H9 (cell line): ENCODE results near the gene FMN1. TPM values are rescaled to one million over a fixed set of nuclear protein-coding genes. Genes with fewer than 3 reads are reported as not detected.

ENCODE experiments used
- DNase-seq: peaks from one replicate; pipeline ENCODE4 v3.0.0-alpha.2; 2017
- H2AFZ ChIP-seq: one replicate; pipeline ENCODE4 v1.6.1; 2013; ENCODE audit warnings: mild to moderate bottlenecking, low read length, control low read depth, moderate library complexity
- H2AK5ac ChIP-seq: 2 replicates; pipeline ENCODE4 v1.6.1; 2013; ENCODE audit warnings: low read length, control low read depth, mixed read lengths; ENCODE audit not compliant: insufficient read length
- H2BK120ac ChIP-seq: one replicate; pipeline ENCODE4 v1.6.1; 2013; ENCODE audit warnings: low read depth, mild to moderate bottlenecking, low read length, control low read depth, inconsistent platforms; ENCODE audit not compliant: poor library complexity, severe bottlenecking
- H2BK12ac ChIP-seq: 2 replicates; pipeline ENCODE4 v1.6.1; 2013; ENCODE audit warnings: low read length, control low read depth, mixed read lengths, low read depth; ENCODE audit not compliant: insufficient read length
- H2BK15ac ChIP-seq: 2 replicates; pipeline ENCODE4 v1.6.1; 2013; ENCODE audit warnings: low read depth, low read length, control low read depth
- H2BK20ac ChIP-seq: one replicate; pipeline ENCODE4 v1.6.1; 2013; ENCODE audit warnings: low read depth, mild to moderate bottlenecking, low read length, control low read depth, inconsistent platforms; ENCODE audit not compliant: poor library complexity, severe bottlenecking
- H2BK5ac ChIP-seq: 2 replicates; pipeline ENCODE4 v1.6.1; 2013; ENCODE audit warnings: low read length, control low read depth, mixed read lengths; ENCODE audit not compliant: insufficient read length
- H3K14ac ChIP-seq: 2 replicates; pipeline ENCODE4 v1.6.1; 2013; ENCODE audit warnings: low read length, control low read depth; ENCODE audit not compliant: insufficient read depth
- H3K18ac ChIP-seq: 2 replicates; pipeline ENCODE4 v1.6.1; 2013; ENCODE audit warnings: low read depth, mild to moderate bottlenecking, mixed read lengths, low read length, control low read depth; ENCODE audit not compliant: insufficient read length
- H3K23ac ChIP-seq: 2 replicates; pipeline ENCODE4 v1.6.1; 2013; ENCODE audit warnings: low read length, control low read depth, mixed read lengths, low read depth; ENCODE audit not compliant: insufficient read length
- H3K23me2 ChIP-seq: 2 replicates; pipeline ENCODE4 v1.6.1; 2013; ENCODE audit warnings: low read depth, mild to moderate bottlenecking, mixed read lengths, low read length, control low read depth; ENCODE audit not compliant: insufficient read length, poor library complexity, severe bottlenecking
- H3K27ac ChIP-seq: 2 replicates; pipeline ENCODE4 v1.5.1; 2013; ENCODE audit warnings: low read length, control low read depth, mixed read lengths, low read depth; ENCODE audit not compliant: insufficient read length
- H3K27me3 ChIP-seq: 2 replicates; pipeline ENCODE4 v1.6.1; 2013; ENCODE audit warnings: low read length, control low read depth, inconsistent platforms; ENCODE audit not compliant: insufficient read depth
- H3K4ac ChIP-seq: 2 replicates; pipeline ENCODE4 v1.6.1; 2013; ENCODE audit warnings: low read depth, mild to moderate bottlenecking, control low read depth, inconsistent platforms, low read length, moderate library complexity
- H3K4me1 ChIP-seq: 2 replicates; pipeline ENCODE4 v1.6.1; 2013; ENCODE audit warnings: low read length, control low read depth, inconsistent platforms; ENCODE audit not compliant: insufficient read depth
- H3K4me2 ChIP-seq: 2 replicates; pipeline ENCODE4 v1.6.1; 2013; ENCODE audit warnings: low read length, control low read depth, mixed read lengths; ENCODE audit not compliant: insufficient read length, insufficient read depth
- H3K56ac ChIP-seq: 2 replicates; pipeline ENCODE4 v1.6.1; 2013; ENCODE audit warnings: low read depth, mild to moderate bottlenecking, mixed read lengths, low read length, control low read depth; ENCODE audit not compliant: insufficient read length
- H3K79me1 ChIP-seq: 2 replicates; pipeline ENCODE4 v1.6.1; 2013; ENCODE audit warnings: low read depth, mild to moderate bottlenecking, moderate library complexity, low read length, control low read depth, inconsistent platforms; ENCODE audit not compliant: insufficient read depth, poor library complexity, severe bottlenecking
- H3K79me2 ChIP-seq: 2 replicates; pipeline ENCODE4 v1.6.1; 2013; ENCODE audit warnings: low read length, control low read depth, inconsistent platforms; ENCODE audit not compliant: insufficient read depth
- H3K9ac ChIP-seq: 2 replicates; pipeline ENCODE4 v1.6.1; 2013; ENCODE audit warnings: low read length, control low read depth, mixed read lengths; ENCODE audit not compliant: insufficient read length; ENCODE audit errors: extremely low read depth
- H3K9me3 ChIP-seq: one replicate; pipeline ENCODE4 v1.6.1; 2013; ENCODE audit warnings: low read depth, low read length, inconsistent platforms; ENCODE audit not compliant: control insufficient read depth
- H3T11ph ChIP-seq: one replicate; pipeline ENCODE4 v1.6.1; 2013; ENCODE audit warnings: mild to moderate bottlenecking, low read length, control low read depth, inconsistent platforms
- H4K20me1 ChIP-seq: one replicate; pipeline ENCODE4 v1.6.1; 2013; ENCODE audit not compliant: control insufficient read depth, insufficient read length, insufficient read depth
- H4K5ac ChIP-seq: 2 replicates; pipeline ENCODE4 v1.6.1; 2013; ENCODE audit warnings: low read depth, mild to moderate bottlenecking, mixed read lengths, low read length, control low read depth; ENCODE audit not compliant: insufficient read length
- H4K8ac ChIP-seq: replicated peaks from 2 replicates; pipeline ENCODE4 v1.6.1; 2013; ENCODE audit warnings: low read length, control low read depth, mixed read lengths, low read depth; ENCODE audit not compliant: insufficient read length
- H4K91ac ChIP-seq: 2 replicates; pipeline ENCODE4 v1.6.1; 2013; ENCODE audit warnings: low read depth, mild to moderate bottlenecking, moderate library complexity, mixed read lengths, low read length, control low read depth; ENCODE audit not compliant: insufficient read length
- H3K27ac Mint-ChIP-seq, 3 experiments: 2 replicates in 2 of 3; 3 replicates in 1 of 3; pipeline ENCODE4 v1.8.0; 2020 to 2021; ENCODE audit warnings: mixed read lengths in 3 of 3, mild to moderate bottlenecking in 1 of 3, moderate library complexity in 1 of 3
- H3K27me3 Mint-ChIP-seq: 2 replicates; pipeline ENCODE4 v1.8.0; 2021; ENCODE audit warnings: low read depth, mild to moderate bottlenecking, moderate library complexity, mixed read lengths
- H3K36me3 Mint-ChIP-seq, 3 experiments: 2 replicates in 2 of 3; 3 replicates in 1 of 3; pipeline ENCODE4 v1.8.0; 2020 to 2021; ENCODE audit warnings: low read depth in 3 of 3, mixed read lengths in 3 of 3; ENCODE audit not compliant: insufficient read depth in 1 of 3
- H3K4me1 Mint-ChIP-seq, 2 experiments: 2 replicates each; pipeline ENCODE4 v1.8.0; 2020; ENCODE audit warnings: mixed read lengths in 2 of 2
- H3K4me3 Mint-ChIP-seq, 2 experiments: 2 replicates in 1 of 2; 3 replicates in 1 of 2; pipeline ENCODE4 v1.8.0; 2020 to 2021; ENCODE audit warnings: mild to moderate bottlenecking in 2 of 2, mixed read lengths in 2 of 2, moderate library complexity in 1 of 2
- H3K9me3 Mint-ChIP-seq, 2 experiments: 2 replicates in 1 of 2; 3 replicates in 1 of 2; pipeline ENCODE4 v1.8.0; 2020; ENCODE audit warnings: mild to moderate bottlenecking in 2 of 2, mixed read lengths in 2 of 2, moderate library complexity in 1 of 2
- WGBS: extraction: QIAGEN DNeasy Blood & Tissue Kit; methylation state at CpG from one replicate; pipeline ENCODE4 v1.1.7; 2013; ENCODE audit warnings: missing lambda C conversion rate, low lambda C conversion rate, mixed read lengths; ENCODE audit not compliant: insufficient read length; ENCODE audit errors: extremely low coverage; 5-methylcytosine and 5-hydroxymethylcytosine counted together
- total RNA-seq: library from RNA; stranded (reverse); gene quantifications from 2 replicates; pipeline ENCODE4 v1.2.1, GENCODE V29; 2021
- TF ChIP-seq, protein P1 (sequence below): fragments of 200-600 bp; sonication (generic); conservative IDR thresholded peaks from 3 replicates; pipeline ENCODE4 v1.8.0; 2021; ENCODE audit warnings: antibody characterized with exemption, mild to moderate bottlenecking

The FMN1 gene
- total RNA-seq, 1 experiment from 2014 or later = 1.9 TPM

DNA sequence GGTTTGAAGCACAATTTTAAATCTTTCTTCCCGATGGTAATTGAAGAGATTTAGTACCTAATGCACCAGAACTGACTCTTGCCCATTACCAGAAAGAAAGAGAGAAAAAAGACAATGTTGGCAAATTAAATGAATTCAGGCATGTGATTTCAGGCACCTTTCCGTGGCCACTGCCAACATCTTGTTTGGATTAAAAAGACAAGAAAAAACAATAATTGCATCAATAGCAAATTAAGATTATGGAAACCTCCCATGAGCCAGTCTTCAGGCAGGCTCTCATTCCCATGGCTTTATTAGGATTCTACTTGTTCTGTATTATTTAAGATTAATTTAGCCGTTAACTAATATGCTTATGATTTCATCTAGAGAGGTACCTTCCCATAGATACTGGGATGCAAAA is 283.7 kb downstream of the FMN1 start:
- Histone ChIP-seq H3K18ac (no peak overlapping the region), H3T11ph (no peak overlapping the region), H3K79me1 (no peaks in the 10 kb centered on the region), H3K23me2 (no peaks in the 10 kb centered on the region), H2AFZ (no peak overlapping the region), H3K56ac (no peak overlapping the region), H2BK120ac (no peak overlapping the region), H3K14ac (no peak overlapping the region), H3K4me1 (no peaks in the 10 kb centered on the region), H4K5ac (no peak overlapping the region), H3K9ac (no peak overlapping the region), H3K4me2 (no peak overlapping the region), H4K8ac (no peak overlapping the region), H2BK5ac (no peak overlapping the region), H2BK20ac (no peak overlapping the region), H3K23ac (no peak overlapping the region), H4K91ac (no peak overlapping the region), H3K79me2 (no peaks in the 10 kb centered on the region), H4K20me1 (no peaks in the 10 kb centered on the region), H2BK15ac (no peak overlapping the region), H3K9me3 (no peaks in the 10 kb centered on the region), H3K4ac (no peak overlapping the region), H3K27me3 (no peaks in the 10 kb centered on the region), H3K27ac (no peak overlapping the region), H2BK12ac (no peak overlapping the region), H2AK5ac (no peak overlapping the region)
- Mint-ChIP-seq H3K4me1 (peaks cover 15 to 23% of the 10 kb centered on the region in 2 experiments), H3K9me3 (no peaks in the 10 kb centered on the region), H3K27ac (no peak overlapping the region; a peak in 1 of 7 replicates), H3K36me3 (no peaks in the 10 kb centered on the region), H3K27me3 (no peaks in the 10 kb centered on the region), H3K4me3 (no peak overlapping the region)
- TF ChIP-seq, protein P1, sequence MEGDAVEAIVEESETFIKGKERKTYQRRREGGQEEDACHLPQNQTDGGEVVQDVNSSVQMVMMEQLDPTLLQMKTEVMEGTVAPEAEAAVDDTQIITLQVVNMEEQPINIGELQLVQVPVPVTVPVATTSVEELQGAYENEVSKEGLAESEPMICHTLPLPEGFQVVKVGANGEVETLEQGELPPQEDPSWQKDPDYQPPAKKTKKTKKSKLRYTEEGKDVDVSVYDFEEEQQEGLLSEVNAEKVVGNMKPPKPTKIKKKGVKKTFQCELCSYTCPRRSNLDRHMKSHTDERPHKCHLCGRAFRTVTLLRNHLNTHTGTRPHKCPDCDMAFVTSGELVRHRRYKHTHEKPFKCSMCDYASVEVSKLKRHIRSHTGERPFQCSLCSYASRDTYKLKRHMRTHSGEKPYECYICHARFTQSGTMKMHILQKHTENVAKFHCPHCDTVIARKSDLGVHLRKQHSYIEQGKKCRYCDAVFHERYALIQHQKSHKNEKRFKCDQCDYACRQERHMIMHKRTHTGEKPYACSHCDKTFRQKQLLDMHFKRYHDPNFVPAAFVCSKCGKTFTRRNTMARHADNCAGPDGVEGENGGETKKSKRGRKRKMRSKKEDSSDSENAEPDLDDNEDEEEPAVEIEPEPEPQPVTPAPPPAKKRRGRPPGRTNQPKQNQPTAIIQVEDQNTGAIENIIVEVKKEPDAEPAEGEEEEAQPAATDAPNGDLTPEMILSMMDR = no peak
- WGBS = no CpG with 5 or more reads among the region's 3 CpGs
- DNase-seq = no peak
